Tibial nerve (tissue), 4 donors: ENCODE measurements around the gene PTGDS.

Source experiments
- CTCF ChIP-seq, 5 experiments: fragments of 200-600 bp in 3 of 5; fragments of 450-650 bp in 2 of 5; sonication (generic) in 3 of 5; IDR thresholded peaks; one replicate each; pipeline ENCODE4 v1.5.1; 2016 to 2019; ENCODE audit warnings: antibody characterized with exemption in 5 of 5, mild to moderate bottlenecking in 3 of 5, moderate library complexity in 2 of 5
- EP300 ChIP-seq, 2 donors: sonication (generic); formaldehyde crosslinking; IDR thresholded peaks; one replicate each; pipeline ENCODE4 v1.6.1; 2017; ENCODE audit warnings: antibody characterized with exemption in 2 of 2, mild to moderate bottlenecking in 1 of 2
- POLR2A ChIP-seq, 2 donors: fragments of 450-650 bp; IDR thresholded peaks; one replicate each; pipeline ENCODE4 v1.6.1; 2017; ENCODE audit warnings: antibody characterized with exemption in 2 of 2, mild to moderate bottlenecking in 2 of 2, moderate library complexity in 2 of 2

DNA sequence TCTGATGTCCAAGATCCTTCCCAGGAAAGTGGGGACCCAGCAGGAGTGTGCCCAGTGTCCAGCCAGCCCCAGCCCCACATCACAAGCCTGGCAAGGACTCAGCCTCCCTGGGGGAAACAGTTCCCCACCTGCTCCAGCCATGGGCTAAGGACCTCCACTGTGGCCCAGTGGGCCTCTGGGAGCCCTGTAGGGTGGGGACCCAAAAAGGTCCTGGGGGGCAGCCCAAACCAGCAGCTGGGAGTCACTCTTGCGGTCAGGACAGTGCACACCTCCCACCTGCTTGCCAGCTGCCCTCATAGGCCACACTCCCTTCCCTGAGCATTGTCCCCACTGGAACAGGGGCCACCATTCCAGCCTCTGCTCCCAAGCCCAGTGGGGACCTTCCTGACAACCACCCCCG is 49.1 kb downstream of the PTGDS start:
- TF ChIP-seq CTCF (IDR thresholded peaks at IDR 0.05) (no peak), POLR2A (IDR thresholded peaks at IDR 0.05) (no peak), EP300 (IDR thresholded peaks at IDR 0.05) (no peak)
